GM12801 (cell line): ENCODE data around the gene FLACC1.

Experiments used
- CTCF ChIP-seq: IDR thresholded peaks from one replicate; pipeline ENCODE4 v1.5.1; 2011; ENCODE audit warnings: control low read depth; ENCODE audit not compliant: insufficient read length; ENCODE audit errors: extremely low read depth

The FLACC1 gene

DNA sequence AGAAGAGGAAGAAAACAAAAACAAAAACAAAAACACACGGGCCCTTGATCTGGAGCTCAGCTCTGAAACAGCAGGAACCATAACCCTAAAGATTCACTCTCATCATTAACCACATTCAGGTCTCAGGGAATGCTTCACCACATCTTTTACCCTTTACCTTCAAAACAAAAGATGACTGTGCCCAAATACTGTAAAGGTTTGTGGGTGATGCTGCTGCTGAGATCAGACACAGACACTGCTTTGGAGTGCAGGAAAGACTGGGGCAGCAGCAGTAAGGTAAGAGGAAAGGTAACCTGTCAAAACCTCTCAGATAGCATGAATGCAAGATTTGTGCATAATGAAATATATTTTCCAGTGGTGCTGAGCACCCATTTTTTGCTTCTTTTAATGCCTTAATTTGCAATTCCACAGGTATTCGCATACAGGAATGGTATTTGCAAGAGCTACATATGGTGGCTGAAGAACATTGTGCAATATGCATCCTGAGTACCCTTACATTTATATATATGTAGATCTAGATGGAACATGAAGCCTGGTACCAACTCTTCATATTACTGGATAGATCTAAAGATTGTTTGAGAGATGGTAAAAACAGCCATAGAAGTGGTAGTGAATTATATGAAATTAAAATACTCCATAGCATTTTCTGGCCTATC, 4.1 kb upstream of the FLACC1 start:
- TF ChIP-seq CTCF: no peak

- TF ChIP-seq CTCF: no peak
These were observed 3.1 kb upstream of the FLACC1 start for GRCh38 chr2:201360256-201360655.

DNA sequence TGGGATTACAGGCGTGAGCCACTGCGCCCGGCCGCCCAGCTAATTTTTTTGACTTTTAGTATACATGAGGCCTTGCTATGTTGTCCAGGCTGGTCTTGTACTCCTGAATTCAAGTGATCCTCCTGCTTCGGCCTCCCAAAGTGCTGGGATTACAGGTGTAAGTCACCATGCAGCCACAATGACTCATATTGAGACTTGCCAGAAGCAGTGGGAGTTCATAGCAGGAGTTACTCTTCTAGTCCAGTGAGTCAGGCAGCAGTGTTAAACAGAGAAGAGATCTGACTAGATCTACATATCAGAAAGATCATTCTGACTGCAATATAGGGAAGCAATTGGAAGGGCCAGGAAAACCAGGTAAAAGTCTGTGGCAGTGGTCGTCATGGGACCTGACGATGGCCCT, 1.5 kb upstream of the FLACC1 start:
- TF ChIP-seq CTCF: no peak

DNA sequence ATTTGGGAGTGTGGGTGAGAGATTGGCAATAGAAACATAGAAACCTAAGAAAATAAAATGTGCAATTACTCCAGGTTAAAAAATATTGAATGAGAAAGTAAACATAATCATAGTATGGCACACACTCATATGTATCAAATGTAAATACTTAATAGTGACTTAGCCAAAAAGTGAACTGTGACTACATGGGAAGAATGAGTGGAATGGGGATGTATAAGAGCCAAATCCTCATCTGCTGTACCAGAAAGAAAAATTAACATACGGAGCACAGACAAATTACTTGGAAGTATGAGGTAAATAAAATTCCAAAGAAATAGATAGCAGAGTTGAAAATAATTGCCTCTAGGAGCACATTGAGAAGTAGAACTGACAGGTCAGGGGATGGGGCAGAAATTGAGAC, 4.0 kb downstream of the FLACC1 start:
- TF ChIP-seq CTCF: no peak

GRCh38 chr2:201350879-201351278, 6.3 kb downstream of the FLACC1 start:
- TF ChIP-seq CTCF: no peak

DNA sequence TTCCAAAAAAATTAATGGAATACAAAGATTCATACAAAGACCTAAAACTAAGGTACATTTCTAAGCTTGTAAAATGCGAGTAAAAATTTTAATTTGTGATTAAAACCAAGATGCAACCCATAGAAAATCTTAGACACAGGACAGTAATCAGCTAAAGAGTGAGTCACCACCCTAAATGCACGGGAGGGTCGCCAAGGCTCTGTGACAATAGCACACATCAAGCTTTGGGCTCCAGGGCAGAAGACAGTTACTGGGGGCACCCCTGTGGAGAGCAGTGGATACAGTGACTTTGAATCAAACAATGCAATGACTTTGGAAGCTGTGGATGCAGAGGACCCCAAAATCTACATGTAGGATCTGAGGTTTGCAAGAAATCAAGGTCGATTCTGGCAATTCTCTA, 7.5 kb downstream of the FLACC1 start:
- TF ChIP-seq CTCF: no peak

GRCh38 chr2:201348758-201349157, 8.4 kb downstream of the FLACC1 start:
- no peak for TF ChIP-seq CTCF
